ENCODE measurements around the gene EPN3.

The EPN3 gene

GRCh38 chr17:50593321-50593720 is 60.8 kb downstream of the EPN3 start:
- peak; percentile 61 for DNase-seq

Data from NCI-H345 (cell line).